T-helper 1 cell (primary cell): ENCODE measurements around the gene COL5A1.

Experiments
- DNase-seq, 5 donors: peaks; one replicate each; pipeline ENCODE4 v3.0.0-alpha.2; 2012 to 2020

COL5A1 gene

DNA sequence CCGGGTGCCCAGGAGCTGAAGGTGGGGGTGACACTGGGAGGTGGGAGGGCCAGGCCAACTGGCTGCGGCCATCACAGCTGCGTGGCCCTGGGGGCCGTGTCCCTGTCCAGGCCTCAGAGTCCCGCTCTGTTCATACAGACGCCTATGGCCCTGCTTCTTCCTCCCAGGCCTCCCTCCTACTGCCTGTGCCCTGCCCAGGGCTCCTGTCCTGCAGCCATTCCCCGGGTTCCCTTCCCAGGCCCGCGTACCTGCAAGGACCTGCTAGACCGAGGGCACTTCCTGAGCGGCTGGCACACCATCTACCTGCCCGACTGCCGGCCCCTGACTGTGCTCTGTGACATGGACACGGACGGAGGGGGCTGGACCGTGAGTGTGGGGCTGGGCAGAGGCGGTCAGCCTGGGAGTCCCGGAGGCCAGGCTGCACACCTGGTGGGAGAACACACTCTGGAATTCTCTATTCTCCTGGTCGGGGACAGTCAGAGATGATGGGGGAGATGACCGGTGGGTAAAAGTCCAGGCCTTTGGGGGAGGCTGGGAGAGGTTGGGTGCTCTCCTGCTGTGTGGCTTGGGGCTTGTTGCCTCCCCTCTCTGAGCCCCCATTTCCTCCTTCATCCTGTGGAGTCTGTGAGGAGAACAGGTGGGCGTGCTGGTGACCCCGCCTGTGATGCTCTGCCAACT, 243.5 kb downstream of the COL5A1 start:
- no peak for DNase-seq

DNA sequence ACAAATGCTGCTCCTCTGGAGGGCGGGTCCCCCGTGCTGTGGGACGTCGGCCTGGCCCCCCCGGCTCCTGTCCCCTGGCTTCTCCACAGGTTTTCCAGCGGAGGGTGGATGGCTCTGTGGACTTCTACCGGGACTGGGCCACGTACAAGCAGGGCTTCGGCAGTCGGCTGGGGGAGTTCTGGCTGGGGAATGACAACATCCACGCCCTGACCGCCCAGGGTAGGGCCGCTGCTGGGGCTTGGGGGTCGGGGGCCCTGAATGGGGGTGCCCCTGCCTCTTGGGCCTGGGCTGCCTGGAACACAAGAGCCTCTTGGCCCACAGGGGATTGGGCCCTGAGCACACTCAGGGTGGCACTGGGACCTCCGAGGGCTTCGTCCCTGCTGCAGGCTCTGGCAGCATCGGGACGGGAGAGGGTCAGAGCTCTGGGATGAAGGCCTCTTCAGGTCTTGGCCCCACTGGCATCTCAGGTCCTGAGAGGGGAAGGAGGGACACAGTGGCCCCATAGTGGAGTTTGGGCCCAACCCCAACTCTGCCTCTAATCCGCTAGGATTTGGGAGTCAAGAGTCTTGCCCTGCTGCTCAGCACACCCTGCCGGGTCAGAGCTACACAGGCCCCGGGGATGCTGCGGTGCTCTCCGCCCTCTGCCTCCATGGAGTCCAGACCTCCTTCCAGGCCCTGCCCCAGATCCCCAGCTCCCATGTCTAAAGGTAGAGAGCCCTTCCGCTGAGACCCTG, 244.2 kb downstream of the COL5A1 start:
- DNase-seq: no peak

DNA sequence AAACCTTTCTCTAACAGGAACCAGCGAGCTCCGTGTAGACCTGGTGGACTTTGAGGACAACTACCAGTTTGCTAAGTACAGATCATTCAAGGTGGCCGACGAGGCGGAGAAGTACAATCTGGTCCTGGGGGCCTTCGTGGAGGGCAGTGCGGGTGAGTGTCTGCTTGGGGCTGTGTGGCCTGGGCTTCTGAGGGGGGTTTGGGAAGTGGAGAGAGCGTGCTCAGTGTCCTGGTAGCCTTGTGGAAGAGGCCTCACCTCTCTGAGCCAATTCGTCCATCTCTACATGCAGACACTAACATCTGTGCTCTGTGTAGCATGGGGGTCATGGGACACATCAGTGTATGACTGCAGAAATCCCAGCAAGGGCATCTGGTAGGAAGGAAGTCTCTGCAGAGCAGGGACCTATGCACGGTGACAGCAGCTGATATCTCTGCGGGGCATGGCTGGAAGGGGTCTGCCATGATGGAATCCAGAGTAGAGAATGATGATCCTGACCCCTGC, 244.9 kb downstream of the COL5A1 start:
- no peak for DNase-seq

- DNase-seq: no peak
Observed at GRCh38 chr9:134887219-134887618, 245.6 kb downstream of the COL5A1 start.

GRCh38 chr9:134887686-134888602, 246.3 kb downstream of the COL5A1 start:
- DNase-seq: no peak

DNA sequence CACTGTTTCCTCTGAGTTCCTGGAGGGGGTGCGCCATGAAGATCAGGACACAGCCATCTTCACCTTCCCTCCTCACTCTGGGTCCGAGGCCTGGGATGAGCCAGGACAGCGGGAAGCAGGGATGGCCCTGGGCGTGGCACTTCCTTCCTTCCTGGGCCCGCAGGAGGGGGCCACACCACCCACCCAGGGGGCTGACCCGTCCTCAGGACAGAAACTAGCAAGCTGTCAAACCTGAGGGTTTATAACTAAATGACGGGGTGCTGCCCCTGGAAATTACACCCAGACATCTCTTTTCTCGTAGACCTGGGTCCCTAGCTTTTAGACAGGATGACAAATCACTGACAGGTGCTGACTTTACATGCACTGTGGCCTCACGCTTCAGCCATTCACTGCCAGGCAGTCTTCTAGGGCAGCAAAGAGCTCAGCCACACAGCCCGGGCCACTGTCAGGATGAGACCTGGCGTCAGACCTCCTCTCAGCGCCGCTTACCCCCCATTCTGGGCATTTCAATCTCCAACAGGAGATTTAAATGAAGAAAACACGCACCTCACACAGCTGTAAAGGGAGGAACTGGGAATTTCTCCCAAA, 247.1 kb downstream of the COL5A1 start:
- no peak for DNase-seq

- no peak for DNase-seq
Observed at GRCh38 chr9:134889386-134890154, 248.0 kb downstream of the COL5A1 start.

DNA sequence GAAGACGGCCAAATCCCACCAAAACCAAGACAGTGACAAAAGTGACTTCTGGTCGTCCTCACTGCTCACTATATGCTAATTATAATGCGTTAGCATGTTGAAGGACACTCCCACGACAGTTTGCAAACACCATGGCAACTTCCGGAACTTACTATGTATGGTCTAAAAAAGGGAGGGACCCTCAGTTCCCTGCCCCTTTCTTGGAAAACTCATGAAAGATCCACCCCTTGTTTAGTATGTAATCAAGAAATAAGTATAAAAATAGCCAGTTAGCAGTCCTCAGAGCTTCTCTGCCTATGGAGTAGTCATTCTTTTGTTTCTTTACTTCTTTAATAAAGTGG, 248.5 kb downstream of the COL5A1 start:
- no peak for DNase-seq

DNA sequence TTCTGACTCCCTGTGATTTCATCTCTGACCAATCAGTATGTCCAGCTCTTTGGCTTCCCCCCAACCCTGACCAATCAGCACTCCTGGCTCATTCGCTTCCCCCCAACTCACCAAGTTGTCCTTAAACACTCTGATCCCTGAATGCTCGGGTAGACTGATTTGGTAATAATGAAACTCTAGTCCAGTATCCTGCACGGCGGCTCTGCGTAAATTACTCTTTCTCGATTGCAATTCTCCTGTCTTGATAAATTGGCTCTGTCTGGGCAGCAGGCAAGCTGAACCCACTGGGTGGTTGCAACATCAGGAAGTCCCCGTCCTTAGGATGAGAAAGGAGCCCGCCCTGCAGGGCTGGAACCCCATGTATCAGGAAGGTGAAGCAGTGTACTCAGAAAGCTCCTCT, 249.4 kb downstream of the COL5A1 start:
- DNase-seq: no peak

- DNase-seq: no peak
Observed at GRCh38 chr9:134891713-134892112, 250.1 kb downstream of the COL5A1 start.

DNA sequence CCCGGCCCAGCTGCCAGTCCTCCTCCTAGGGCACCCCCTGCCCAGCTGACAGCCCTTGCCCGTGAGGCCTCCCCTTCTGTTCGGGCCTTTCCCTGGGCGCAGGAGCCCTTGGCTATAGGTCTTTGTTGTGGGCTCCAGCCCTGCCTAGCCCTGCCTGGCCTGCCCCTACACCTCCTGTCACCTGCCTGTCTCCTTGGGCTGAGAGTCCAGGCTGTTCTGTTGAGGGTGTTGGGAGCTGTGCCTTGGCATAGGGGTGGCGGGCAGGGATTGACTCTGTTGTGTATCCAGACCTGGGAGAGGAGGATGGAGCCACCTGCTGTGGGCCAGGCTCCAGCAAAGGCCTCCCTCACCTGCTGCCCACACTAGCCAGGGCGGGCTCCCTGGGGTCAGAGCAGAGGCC, 250.6 kb downstream of the COL5A1 start:
- DNase-seq: no peak

DNA sequence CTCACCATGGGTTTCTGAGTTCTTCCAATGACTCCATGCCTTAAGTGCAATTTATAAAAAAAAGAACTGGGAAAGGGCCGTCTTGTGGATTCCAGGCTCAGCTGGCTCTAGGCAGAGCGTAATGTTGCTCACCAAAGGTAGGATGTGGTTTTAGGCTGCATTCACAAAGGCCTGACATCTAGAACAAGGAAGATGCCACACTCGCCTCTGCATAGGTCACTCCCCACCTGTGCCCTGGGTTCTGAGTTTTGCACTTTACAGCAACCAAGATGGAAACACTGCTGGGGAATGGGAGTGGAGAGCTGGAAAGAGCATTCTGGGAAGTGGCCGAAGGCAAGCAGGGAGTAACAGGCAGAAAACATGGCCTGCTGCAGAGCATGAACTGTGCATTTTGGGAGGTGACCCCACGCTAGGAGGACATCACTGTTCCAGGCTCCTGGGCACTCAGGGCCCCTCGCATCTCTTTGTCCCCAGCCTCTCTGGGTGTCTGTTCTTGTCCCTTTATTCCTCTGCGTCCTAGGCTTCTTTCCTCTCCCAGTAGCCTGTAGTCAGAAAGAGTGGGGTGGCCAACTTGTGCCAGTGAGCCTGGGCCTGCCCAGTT, 251.3 kb downstream of the COL5A1 start:
- no peak for DNase-seq
